GM12801 (cell line): ENCODE measurements around the gene NABP2.

Source experiments
- CTCF ChIP-seq: IDR thresholded peaks from one replicate; pipeline ENCODE4 v1.5.1; 2011; ENCODE audit warnings: control low read depth; ENCODE audit not compliant: insufficient read length; ENCODE audit errors: extremely low read depth

The NABP2 gene

GRCh38 chr12:56204275-56204674, 19.9 kb upstream of the NABP2 start:
- TF ChIP-seq CTCF, result no peak

- TF ChIP-seq CTCF, result no peak
Measured at GRCh38 chr12:56205445-56205844, 18.7 kb upstream of the NABP2 start.

- no peak for TF ChIP-seq CTCF
Measured at GRCh38 chr12:56206452-56207166, 17.5 kb upstream of the NABP2 start.

GRCh38 chr12:56208006-56208405, 16.1 kb upstream of the NABP2 start:
- TF ChIP-seq CTCF, result no peak

GRCh38 chr12:56212361-56212760, 11.8 kb upstream of the NABP2 start:
- no peak for TF ChIP-seq CTCF

- TF ChIP-seq CTCF, result no peak
Measured at GRCh38 chr12:56213878-56214277, 10.3 kb upstream of the NABP2 start.

- TF ChIP-seq CTCF, result no peak
Measured at GRCh38 chr12:56216461-56216860, 7.7 kb upstream of the NABP2 start.
